Central memory CD8-positive, alpha-beta T cell (primary cell): ENCODE measurements around the gene SERINC2.

Experiments
- ATAC-seq: fragments of 150-1000 bp; cut with Tn5 transposase; replicated peaks from 2 replicates; pipeline ENCODE4 v1.10.0; 2022; ENCODE audit warnings: mild to moderate bottlenecking, moderate FRiP score, moderate number of reproducible peaks; ENCODE audit not compliant: poor library complexity, severe bottlenecking; ENCODE audit errors: extremely low read depth
- DNase-seq, 2 donors: peaks; one replicate each; pipeline ENCODE4 v3.0.0; 2021; ENCODE audit warnings: low spot score in 2 of 2
- H3K27ac Mint-ChIP-seq: one replicate; pipeline ENCODE4 v1.8.0; 2022; ENCODE audit warnings: low read depth, mild to moderate bottlenecking, moderate library complexity, mixed read lengths
- H3K27me3 Mint-ChIP-seq: one replicate; pipeline ENCODE4 v1.8.0; 2022; ENCODE audit warnings: mixed read lengths
- H3K36me3 Mint-ChIP-seq: one replicate; pipeline ENCODE4 v1.8.0; 2022; ENCODE audit warnings: mild to moderate bottlenecking, moderate library complexity, mixed read lengths; ENCODE audit not compliant: insufficient read depth
- H3K4me1 Mint-ChIP-seq: one replicate; pipeline ENCODE4 v1.8.0; 2022; ENCODE audit warnings: mixed read lengths
- H3K4me3 Mint-ChIP-seq: one replicate; pipeline ENCODE4 v1.8.0; 2022; ENCODE audit warnings: mild to moderate bottlenecking, moderate library complexity, mixed read lengths
- H3K9me3 Mint-ChIP-seq: one replicate; pipeline ENCODE4 v1.8.0; 2022; ENCODE audit warnings: mixed read lengths

The SERINC2 gene

DNA sequence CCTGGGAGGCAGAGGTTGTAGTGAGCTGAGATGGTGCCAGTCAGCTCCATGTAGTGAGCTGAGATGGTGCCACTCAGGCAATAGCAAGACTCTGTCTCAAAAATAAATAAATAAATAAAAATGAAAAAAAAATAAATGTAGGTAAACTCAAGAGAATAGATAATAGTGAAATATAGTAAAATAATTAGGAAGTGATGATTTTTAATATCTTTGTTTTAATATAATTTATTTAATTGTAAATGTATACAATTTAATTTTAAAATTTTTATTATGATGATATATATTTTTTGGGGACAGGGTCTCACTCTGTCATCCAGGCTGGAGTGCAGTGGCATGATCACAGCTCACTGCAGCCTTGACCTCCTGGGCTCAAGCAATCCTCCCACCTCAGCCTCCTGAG is 19.6 kb upstream of the SERINC2 start:
- Mint-ChIP-seq H3K4me3 (no peak overlapping the region), H3K4me1 (peaks cover 10% of the 10 kb centered on the region), H3K9me3 (no peaks in the 10 kb centered on the region), H3K27me3 (no peaks in the 10 kb centered on the region), H3K27ac (no peak overlapping the region), H3K36me3 (peaks cover 2% of the 10 kb centered on the region)
- ATAC-seq = no peak
- no peak for DNase-seq

DNA sequence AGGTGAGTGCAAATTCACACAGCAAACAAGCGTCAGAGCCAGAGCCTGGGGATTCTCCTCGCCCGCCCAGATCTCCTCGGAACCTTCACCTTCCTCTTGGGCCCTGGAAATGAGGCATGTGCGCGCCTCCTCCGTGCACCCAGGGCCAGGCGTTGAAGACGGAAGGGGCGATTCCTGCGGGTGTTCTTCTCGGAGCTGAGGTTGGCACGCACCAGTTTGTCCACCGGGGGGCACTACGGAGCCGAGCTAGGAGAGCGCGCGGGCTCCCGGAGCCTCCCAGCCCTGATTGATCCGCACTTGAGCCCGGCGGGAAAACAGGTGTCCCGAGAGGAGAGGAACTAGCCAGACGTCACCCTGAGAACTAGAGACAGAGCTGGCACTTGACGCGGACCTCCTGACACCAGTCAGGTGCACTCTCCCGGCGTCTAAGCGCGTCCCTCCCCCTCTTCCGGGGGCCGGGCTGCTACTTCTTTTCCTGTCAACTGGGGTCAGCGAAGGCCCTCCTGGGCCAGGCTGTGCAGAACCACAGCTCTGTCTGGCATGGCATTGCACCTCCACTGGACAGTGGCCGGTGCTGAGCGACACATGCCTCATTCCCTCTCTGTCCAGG is 18.3 kb upstream of the SERINC2 start:
- peak; percentile 60 to 71 for DNase-seq
- Mint-ChIP-seq H3K36me3 (peaks cover 2% of the 10 kb centered on the region), H3K4me3 (peak overlapping the region; percentile 76), H3K27ac (peak overlapping the region; percentile 76), H3K9me3 (no peaks in the 10 kb centered on the region), H3K4me1 (peaks cover 10% of the 10 kb centered on the region), H3K27me3 (no peaks in the 10 kb centered on the region)
- ATAC-seq = peak; percentile 87

DNA sequence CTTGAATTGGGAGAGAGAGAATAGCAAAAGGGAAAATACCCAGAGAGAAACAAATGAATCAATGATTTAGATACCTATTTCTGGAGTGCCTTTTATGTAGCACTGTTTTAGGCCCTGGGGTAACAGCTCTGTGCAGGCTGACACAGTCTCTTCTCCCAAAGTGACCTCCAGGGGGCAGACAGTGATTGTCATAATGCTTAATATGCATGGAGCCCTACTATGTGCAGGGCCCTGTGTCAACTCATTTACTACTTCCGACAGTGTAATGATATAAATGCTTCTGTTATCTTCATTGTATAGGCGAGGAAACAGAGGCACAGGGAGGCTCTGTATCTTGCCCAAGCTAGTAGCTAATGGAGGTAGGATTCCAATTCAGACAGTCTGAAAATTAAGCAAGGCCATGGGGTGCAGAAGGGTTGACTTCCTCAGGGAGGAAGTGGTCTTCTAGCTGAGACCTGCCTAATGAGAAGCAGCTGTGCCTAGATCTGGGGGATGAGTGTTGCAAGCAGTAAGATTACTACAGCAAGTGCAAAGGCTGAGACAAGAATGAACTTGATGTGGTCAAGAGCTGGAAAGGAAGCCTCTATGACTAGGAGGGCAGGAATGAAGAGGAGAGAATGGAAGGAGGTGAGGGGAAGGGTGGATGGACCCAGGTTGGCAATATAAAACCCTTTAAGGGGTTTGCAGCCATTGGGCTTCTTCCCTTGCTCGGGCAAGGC is 16.2 kb upstream of the SERINC2 start:
- peaks cover 10% of the 10 kb centered on the region for H3K4me1 Mint-ChIP-seq
- no peaks in the 10 kb centered on the region for H3K9me3 Mint-ChIP-seq
- H3K4me3 Mint-ChIP-seq = no peak overlapping the region
- ATAC-seq (no peak), DNase-seq (no peak)
- no peak overlapping the region for H3K27ac Mint-ChIP-seq
- H3K27me3 Mint-ChIP-seq = no peaks in the 10 kb centered on the region
- peaks cover 2% of the 10 kb centered on the region for H3K36me3 Mint-ChIP-seq

DNA sequence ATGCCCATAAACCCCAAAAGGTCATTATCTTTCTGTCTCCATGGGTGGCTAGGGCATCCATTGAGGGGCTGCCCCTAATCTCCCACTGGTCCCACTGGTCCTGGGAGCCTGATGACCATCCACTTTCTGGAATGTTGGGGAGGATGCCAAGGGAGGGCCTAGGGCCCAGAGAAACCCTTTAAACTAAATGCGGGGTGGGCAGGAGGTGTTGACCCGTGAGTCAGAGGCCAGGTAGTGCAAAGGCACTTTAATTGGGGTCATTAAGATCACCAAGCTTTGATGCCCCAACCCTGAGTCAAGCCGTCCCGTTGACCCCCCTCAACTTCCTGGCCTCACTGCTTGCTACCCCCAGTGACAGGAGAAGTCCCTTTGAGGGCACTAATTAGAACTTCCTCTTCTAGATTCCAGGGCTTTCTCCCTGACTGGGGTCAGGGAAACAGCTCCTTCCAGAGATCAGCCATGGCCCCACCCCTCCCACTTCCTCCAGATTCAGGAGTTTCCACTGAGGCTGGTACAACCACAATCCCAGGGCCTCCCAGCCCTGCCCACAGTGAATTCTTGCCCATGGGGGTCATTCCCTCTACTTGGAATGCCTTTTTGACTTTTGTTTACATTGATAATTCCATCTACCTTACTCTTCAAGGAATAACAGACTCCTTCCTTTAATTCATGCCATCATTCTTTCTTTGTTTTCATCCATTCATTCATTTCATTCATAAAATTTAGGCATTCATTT is 15.5 kb upstream of the SERINC2 start:
- Mint-ChIP-seq H3K36me3 (peaks cover 2% of the 10 kb centered on the region), H3K27ac (no peak overlapping the region), H3K27me3 (no peaks in the 10 kb centered on the region), H3K4me3 (no peak overlapping the region), H3K9me3 (no peaks in the 10 kb centered on the region), H3K4me1 (peaks cover 10% of the 10 kb centered on the region)
- ATAC-seq (no peak), DNase-seq (no peak)

DNA sequence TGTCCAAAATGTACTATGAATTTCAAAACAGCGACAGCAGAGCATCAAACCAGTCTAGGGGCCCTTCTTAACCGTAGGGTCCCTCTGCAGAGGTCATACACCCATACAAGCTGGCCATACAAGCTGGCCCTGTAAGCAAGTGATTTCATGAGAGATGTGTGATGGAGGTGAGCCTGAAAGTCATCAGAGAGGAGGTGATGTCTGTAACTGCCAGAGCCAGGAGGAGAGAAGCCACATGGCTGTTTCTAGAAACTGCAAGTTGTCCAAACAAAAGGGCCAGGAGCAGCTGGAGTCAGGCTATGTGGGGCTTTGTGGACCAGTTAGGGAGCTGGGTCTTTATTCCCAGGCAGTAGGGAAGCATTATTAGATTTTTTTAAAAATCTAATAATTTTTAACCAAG is 14.8 kb upstream of the SERINC2 start:
- Mint-ChIP-seq H3K4me3 (no peak overlapping the region), H3K27ac (no peak overlapping the region), H3K4me1 (peaks cover 10% of the 10 kb centered on the region), H3K9me3 (no peaks in the 10 kb centered on the region), H3K36me3 (peaks cover 2% of the 10 kb centered on the region), H3K27me3 (no peaks in the 10 kb centered on the region)
- DNase-seq (no peak), ATAC-seq (no peak)

DNA sequence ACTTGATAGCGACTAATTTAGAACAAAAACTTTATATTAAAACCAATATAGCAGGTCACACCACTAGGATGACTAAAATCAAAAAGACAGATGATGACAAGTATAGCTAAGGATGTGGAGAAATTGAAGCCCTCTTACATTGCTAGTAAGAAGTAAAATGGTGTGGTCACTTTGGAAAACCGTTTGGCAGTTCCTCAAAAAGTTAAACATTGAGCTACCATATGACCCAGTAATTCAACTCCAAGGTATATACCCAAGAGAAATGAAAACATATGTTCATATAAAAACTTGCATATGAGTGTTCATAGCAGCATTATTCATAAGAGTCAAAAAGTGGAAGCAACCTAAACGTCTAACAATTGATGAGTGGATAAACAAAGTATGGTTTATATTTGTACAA is 13.0 kb upstream of the SERINC2 start:
- H3K4me1 Mint-ChIP-seq = peaks cover 2% of the 10 kb centered on the region
- no peak for DNase-seq
- no peak overlapping the region for H3K4me3 Mint-ChIP-seq
- no peak overlapping the region for H3K27ac Mint-ChIP-seq
- no peaks in the 10 kb centered on the region for H3K27me3 Mint-ChIP-seq
- H3K36me3 Mint-ChIP-seq = peaks cover 2% of the 10 kb centered on the region
- H3K9me3 Mint-ChIP-seq = no peaks in the 10 kb centered on the region
- no peak for ATAC-seq

DNA sequence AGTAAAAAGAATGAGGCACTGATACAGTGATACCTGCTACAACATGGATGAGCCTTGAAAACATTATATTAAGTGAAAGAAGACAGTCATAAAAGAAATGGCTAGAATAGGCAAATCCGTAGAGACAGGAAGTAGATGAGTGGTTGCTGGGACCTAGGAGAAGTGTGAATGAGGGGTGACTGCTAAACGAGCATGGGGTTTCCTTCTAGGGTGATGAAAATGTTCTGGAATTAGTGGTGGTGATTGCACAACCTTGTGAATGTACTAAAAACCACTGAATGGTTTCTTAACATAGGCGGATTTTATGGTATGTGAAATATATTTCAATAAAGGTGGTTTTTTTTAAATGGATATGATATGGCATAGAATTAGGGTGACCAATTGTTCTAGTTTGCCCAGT is 12.6 kb upstream of the SERINC2 start:
- H3K4me1 Mint-ChIP-seq = no peaks in the 10 kb centered on the region
- H3K27ac Mint-ChIP-seq = no peak overlapping the region
- H3K36me3 Mint-ChIP-seq = peaks cover 2% of the 10 kb centered on the region
- ATAC-seq (no peak), DNase-seq (no peak)
- H3K4me3 Mint-ChIP-seq = no peak overlapping the region
- no peaks in the 10 kb centered on the region for H3K9me3 Mint-ChIP-seq
- H3K27me3 Mint-ChIP-seq = no peaks in the 10 kb centered on the region

DNA sequence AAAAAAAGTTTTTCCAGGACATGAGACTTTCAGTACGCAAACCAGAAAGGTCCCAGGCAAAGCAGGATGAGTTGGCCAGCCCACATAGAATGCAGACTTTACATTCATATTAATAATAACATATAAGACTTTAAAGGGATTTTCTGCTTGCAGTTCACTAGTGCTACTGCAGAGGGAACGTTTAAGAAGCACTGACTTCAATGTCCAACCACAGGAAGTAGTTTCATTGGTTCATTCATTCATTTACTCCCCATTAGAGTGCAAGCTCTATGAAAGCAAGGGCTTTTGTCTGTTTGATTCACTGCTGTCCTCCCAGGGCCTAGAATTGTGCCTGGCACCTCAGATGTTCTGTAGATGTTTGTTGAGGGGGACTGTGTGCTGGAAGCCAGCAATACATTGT is 11.8 kb upstream of the SERINC2 start:
- ATAC-seq (no peak), DNase-seq (no peak)
- Mint-ChIP-seq H3K9me3 (no peaks in the 10 kb centered on the region), H3K27ac (no peak overlapping the region), H3K27me3 (no peaks in the 10 kb centered on the region), H3K4me1 (no peaks in the 10 kb centered on the region), H3K36me3 (peaks cover 2% of the 10 kb centered on the region), H3K4me3 (no peak overlapping the region)

DNA sequence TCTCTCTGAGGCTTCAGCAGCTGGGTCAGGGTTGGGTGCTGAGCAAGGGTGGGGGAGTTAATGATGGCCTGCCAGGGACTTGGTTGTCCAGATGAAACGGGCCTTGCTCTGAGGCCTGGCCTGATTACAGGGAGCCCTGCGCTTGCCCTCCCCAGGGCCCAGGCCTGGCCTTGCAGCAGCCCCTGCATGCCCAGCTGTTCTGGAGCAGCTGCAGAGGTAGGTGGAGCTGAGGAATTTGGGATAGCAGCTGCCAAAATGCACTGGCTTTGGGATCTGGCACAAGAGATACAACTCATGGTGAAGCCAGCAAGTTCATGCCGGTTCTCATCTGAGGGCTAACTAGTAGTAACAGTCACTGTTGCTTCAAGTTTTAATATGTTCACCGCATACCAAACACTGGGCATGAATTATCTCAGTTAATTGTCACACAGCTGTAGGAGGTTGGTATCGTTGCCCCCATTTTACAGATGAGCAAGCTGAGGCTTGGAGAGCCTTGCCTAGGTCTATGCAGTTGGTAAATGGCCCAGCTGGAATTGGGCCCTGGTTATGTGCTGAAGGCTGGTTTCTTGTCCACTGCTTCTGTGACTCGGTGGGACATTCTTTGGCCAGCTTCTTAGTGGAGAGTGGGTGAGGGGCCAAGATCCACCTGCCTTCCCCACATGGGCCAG is 7.3 kb upstream of the SERINC2 start:
- Mint-ChIP-seq H3K27me3 (peaks cover 22% of the 10 kb centered on the region), H3K4me3 (no peak overlapping the region), H3K27ac (no peak overlapping the region), H3K36me3 (no peaks in the 10 kb centered on the region), H3K9me3 (no peaks in the 10 kb centered on the region), H3K4me1 (no peaks in the 10 kb centered on the region)
- DNase-seq (no peak), ATAC-seq (no peak)

DNA sequence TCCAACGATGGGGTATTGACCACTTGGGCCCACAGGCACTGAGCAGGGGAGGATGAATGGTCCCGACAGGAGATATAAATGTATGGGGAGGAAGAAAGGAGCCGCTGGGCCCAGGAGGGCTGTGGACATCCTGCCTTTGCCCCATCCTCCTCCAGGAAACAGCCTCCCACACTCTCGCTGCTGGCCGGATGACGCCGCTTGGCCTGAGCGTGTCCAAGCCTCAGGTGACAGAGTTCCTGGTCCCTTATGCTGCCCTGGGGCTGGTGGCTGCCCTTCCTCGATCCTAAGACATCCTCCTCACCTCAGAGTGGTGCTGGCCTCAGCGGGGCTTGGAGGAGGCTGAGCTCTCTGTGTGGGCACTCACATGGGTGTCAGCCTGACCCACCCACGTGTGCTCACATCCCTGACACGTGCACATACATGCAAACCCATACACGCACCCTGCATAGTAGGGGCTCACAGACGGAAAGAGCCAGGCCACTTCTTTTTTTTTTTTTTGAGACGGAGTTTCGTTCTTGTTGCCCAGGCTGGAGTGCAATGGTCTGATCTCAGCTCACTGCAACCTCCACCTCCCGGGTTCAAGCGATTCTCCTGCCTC is 5.9 kb upstream of the SERINC2 start:
- no peaks in the 10 kb centered on the region for H3K9me3 Mint-ChIP-seq
- no peak overlapping the region for H3K4me3 Mint-ChIP-seq
- DNase-seq = no peak
- no peaks in the 10 kb centered on the region for H3K36me3 Mint-ChIP-seq
- no peak for ATAC-seq
- no peaks in the 10 kb centered on the region for H3K4me1 Mint-ChIP-seq
- H3K27me3 Mint-ChIP-seq = peaks cover 36% of the 10 kb centered on the region
- no peak overlapping the region for H3K27ac Mint-ChIP-seq

DNA sequence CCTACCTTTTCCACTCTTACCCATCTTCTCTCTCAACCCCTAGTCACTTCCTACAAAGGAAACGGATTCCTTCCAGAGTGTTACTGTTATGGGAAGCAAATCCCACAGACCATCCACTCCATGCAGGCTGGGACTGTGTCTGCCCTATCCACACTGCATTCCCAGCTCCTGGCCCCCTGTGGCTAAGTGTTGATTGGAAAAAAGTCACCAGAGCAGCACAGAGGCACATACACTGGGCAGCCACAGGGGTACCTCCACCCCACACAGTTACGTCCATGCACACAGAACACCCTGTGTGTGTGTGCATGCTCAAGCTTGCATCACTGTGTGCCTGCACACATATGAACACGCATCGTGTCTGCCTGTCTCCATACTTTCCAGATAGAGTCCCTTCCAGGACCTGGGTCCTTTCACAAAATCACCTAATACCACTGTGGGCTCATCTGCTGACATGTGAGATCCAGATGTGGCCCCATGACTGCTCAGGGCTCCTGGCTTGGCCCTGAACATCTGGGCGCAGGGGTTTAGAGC is 4.2 kb upstream of the SERINC2 start:
- no peaks in the 10 kb centered on the region for H3K36me3 Mint-ChIP-seq
- peaks cover 5% of the 10 kb centered on the region for H3K4me1 Mint-ChIP-seq
- ATAC-seq (no peak), DNase-seq (no peak)
- H3K27me3 Mint-ChIP-seq = peaks cover 49% of the 10 kb centered on the region
- no peaks in the 10 kb centered on the region for H3K9me3 Mint-ChIP-seq
- H3K4me3 Mint-ChIP-seq = no peak overlapping the region
- H3K27ac Mint-ChIP-seq = peak overlapping the region; percentile 12
